Renal pelvis (tissue), 4 donors: Measurements from ENCODE around the gene RBM15. TPM values are rescaled to one million over a fixed set of nuclear protein-coding genes. Genes with fewer than 3 reads are reported as not detected.

Source experiments
- DNase-seq: peaks from one replicate; pipeline ENCODE4 v3.0.0-alpha.2; 2013
- polyA plus RNA-seq, 3 donors: library from polyadenylated mRNA; unstranded; fragments of 120-200 nt; gene quantifications; one replicate each; pipeline ENCODE4 v1.2.1, GENCODE V29; 2013; ENCODE audit not compliant: insufficient read length in 3 of 3

Gene RBM15
- polyA plus RNA-seq, 3 donors, result 10.4 to 16.0 (median 15.7) TPM

DNA sequence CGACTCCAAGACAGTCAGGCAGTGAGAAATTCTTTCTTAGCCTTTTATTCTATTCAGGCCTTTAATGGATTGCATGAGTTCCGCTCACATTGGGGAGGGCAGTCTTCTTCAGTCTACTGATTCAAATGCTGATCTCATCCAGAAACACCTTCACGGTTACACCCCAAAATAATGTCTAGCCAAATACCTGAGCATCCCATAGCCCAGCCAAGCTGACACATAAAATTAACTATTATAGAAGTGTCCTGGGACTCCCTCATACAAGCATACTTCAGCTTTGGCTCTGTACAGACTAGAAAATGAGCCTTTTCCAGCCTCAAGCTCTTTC is 55.3 kb downstream of the RBM15 start:
- no peak for DNase-seq

Other genes with a start within 250 kb of the RBM15 start
- not detected for gene UBL4B, start 226.9 kb upstream of the RBM15 start, polyA plus RNA-seq
- gene SLC6A17, start 188.9 kb upstream of the RBM15 start, polyA plus RNA-seq, result 1 to 10 TPM in 1 of 3 donors, under 1 TPM in 2; 0.41 to 1.3 (median 0.94) TPM
- gene KCNC4, start 129.1 kb upstream of the RBM15 start, polyA plus RNA-seq, result 1 to 10 TPM; 5.0 to 8.1 (median 7.6) TPM
- 100 to 1,000 TPM in 1 of 3 donors, 10 to 100 TPM in 2; 66.3 to 117 (median 96.8) TPM for gene SLC16A4, start 51.6 kb downstream of the RBM15 start, polyA plus RNA-seq
- 100 to 1,000 TPM; 255 to 281 (median 264) TPM for gene LAMTOR5, start 68.3 kb downstream of the RBM15 start, polyA plus RNA-seq
- not detected for gene PROK1, start 111.8 kb downstream of the RBM15 start, polyA plus RNA-seq
- not detected for gene KCNA10, start 179.8 kb downstream of the RBM15 start, polyA plus RNA-seq